IMR-90 (cell line): ENCODE results near the gene THAP12. TPM values are rescaled to one million over a fixed set of nuclear protein-coding genes. Genes with fewer than 3 reads are reported as not detected.
"Not testable (repeated sequence)": the region's sequence is repeated elsewhere in the genome, so short reads cannot be mapped to it uniquely, and the experiment has no call there.

Experiments
- ATAC-seq: fragments of 200-7000 bp; cut with Tn5 transposase; 2 replicates; pipeline ENCODE4 v1.9.1; 2020; ENCODE audit warnings: low read depth, mild to moderate bottlenecking, moderate library complexity
- BruUV-seq: library from RNA; stranded (reverse); fragments of 400-500 nt; replicated peaks from 2 replicates; lab custom pipeline; 2021; lab: Mats Ljungman, UMichigan
- CTCF ChIA-PET: fragments of 300-600 bp; formaldehyde crosslinking; extraction: SDS; loops from one replicate; lab custom pipeline; 2021; ENCODE audit warnings: antibody characterized with exemption; lab: Yijun Ruan, JAX
- POLR2A ChIA-PET: fragments of 300-600 bp; sonication (Branson Sonifier 250); formaldehyde crosslinking; loops from one replicate; lab custom pipeline; 2022; ENCODE audit warnings: antibody characterized with exemption; ENCODE audit not compliant: unreplicated experiment; lab: Charles Lee
- DNase-seq: peaks from one replicate; pipeline ENCODE4 v3.0.0; 2013
- H2AFZ ChIP-seq: replicated peaks from 2 replicates; pipeline ENCODE3; 2013; ENCODE audit warnings: low read length, mild to moderate bottlenecking; ENCODE audit not compliant: poor library complexity
- H2AK5ac ChIP-seq: 2 replicates; pipeline ENCODE4 v1.6.1; 2013; ENCODE audit warnings: low read depth, low read length, inconsistent platforms
- H2AK9ac ChIP-seq: replicated peaks from 2 replicates; pipeline ENCODE3; 2013; ENCODE audit warnings: mild to moderate bottlenecking, low read depth, low read length, moderate library complexity; ENCODE audit not compliant: poor library complexity
- H2BK120ac ChIP-seq: 2 replicates; pipeline ENCODE4 v1.6.1; 2013; ENCODE audit warnings: low read depth, low read length, inconsistent platforms
- H2BK15ac ChIP-seq: 3 replicates; pipeline ENCODE4 v1.6.1; 2013; ENCODE audit warnings: low read depth, low read length, inconsistent platforms
- H2BK20ac ChIP-seq: 2 replicates; pipeline ENCODE4 v1.6.1; 2013; ENCODE audit warnings: low read depth, mild to moderate bottlenecking, inconsistent platforms, low read length, moderate library complexity
- H2BK5ac ChIP-seq: 2 replicates; pipeline ENCODE4 v1.6.1; 2013; ENCODE audit warnings: mild to moderate bottlenecking, low read depth, low read length, inconsistent platforms; ENCODE audit not compliant: poor library complexity, severe bottlenecking
- H3K14ac ChIP-seq: replicated peaks from 2 replicates; pipeline ENCODE4 v1.6.1; 2013; ENCODE audit warnings: low read depth, low read length, inconsistent platforms
- H3K18ac ChIP-seq: 2 replicates; pipeline ENCODE4 v1.6.1; 2013; ENCODE audit warnings: low read depth, low read length, control low read depth
- H3K23ac ChIP-seq: 2 replicates; pipeline ENCODE4 v1.6.1; 2013; ENCODE audit warnings: low read depth, low read length, inconsistent platforms
- H3K27ac ChIP-seq: 2 replicates; pipeline ENCODE4 v1.5.1; 2013; ENCODE audit warnings: mild to moderate bottlenecking, control low read depth, low read length; ENCODE audit not compliant: insufficient read depth
- H3K27me3 ChIP-seq: 2 replicates; pipeline ENCODE4 v1.6.1; 2013; ENCODE audit warnings: low read length; ENCODE audit not compliant: control insufficient read depth, insufficient read depth
- H3K36me3 ChIP-seq: 2 replicates; pipeline ENCODE4 v1.6.1; 2013; ENCODE audit warnings: low read length, mixed read lengths; ENCODE audit not compliant: control insufficient read depth, insufficient read depth
- H3K4ac ChIP-seq: 2 replicates; pipeline ENCODE4 v1.6.1; 2013; ENCODE audit warnings: low read depth, low read length, inconsistent platforms
- H3K4me1 ChIP-seq: 2 replicates; pipeline ENCODE4 v1.6.1; 2013; ENCODE audit warnings: low read length, mixed read lengths; ENCODE audit not compliant: control insufficient read depth, insufficient read depth
- H3K4me2 ChIP-seq: 2 replicates; pipeline ENCODE4 v1.6.1; 2013; ENCODE audit warnings: low read depth, mild to moderate bottlenecking, control low read depth, low read length, moderate library complexity
- H3K4me3 ChIP-seq: 2 replicates; pipeline ENCODE4 v1.5.1; 2013; ENCODE audit warnings: low read depth, mild to moderate bottlenecking, control low read depth, low read length, moderate library complexity; ENCODE audit not compliant: insufficient read depth
- H3K56ac ChIP-seq: 2 replicates; pipeline ENCODE4 v1.6.1; 2013; ENCODE audit warnings: low read length, inconsistent platforms; ENCODE audit not compliant: insufficient read depth; ENCODE audit errors: extremely low read depth
- H3K79me1 ChIP-seq, 2 experiments: 2 replicates each; pipeline ENCODE4 v1.6.1; 2013; ENCODE audit warnings: low read length in 2 of 2, inconsistent platforms in 1 of 2, low read depth in 1 of 2
- H3K9ac ChIP-seq: 2 replicates; pipeline ENCODE4 v1.6.1; 2013; ENCODE audit warnings: low read depth, low read length, control low read depth
- H3K9me1 ChIP-seq: 2 replicates; pipeline ENCODE4 v1.6.1; 2013; ENCODE audit warnings: low read length, inconsistent platforms; ENCODE audit not compliant: insufficient read depth
- H3K9me3 ChIP-seq: 2 replicates; pipeline ENCODE4 v1.6.1; 2013; ENCODE audit warnings: low read length; ENCODE audit not compliant: control insufficient read depth, insufficient read depth
- H4K20me1 ChIP-seq: 2 replicates; pipeline ENCODE4 v1.6.1; 2013; ENCODE audit warnings: low read length, inconsistent platforms; ENCODE audit not compliant: insufficient read depth
- H4K5ac ChIP-seq: 2 replicates; pipeline ENCODE4 v1.6.1; 2013; ENCODE audit warnings: mild to moderate bottlenecking, low read depth, low read length, control low read depth
- H4K8ac ChIP-seq, 2 experiments: 2 replicates each; pipeline ENCODE4 v1.6.1; 2013; ENCODE audit warnings: low read depth in 2 of 2, low read length in 2 of 2, control low read depth in 1 of 2, inconsistent platforms in 1 of 2
- H4K91ac ChIP-seq: 2 replicates; pipeline ENCODE4 v1.6.1; 2013; ENCODE audit warnings: low read depth, low read length, inconsistent platforms; ENCODE audit not compliant: insufficient read depth
- CEBPB ChIP-seq: IDR thresholded peaks from 2 replicates; pipeline ENCODE4 v1.6.1; 2012; ENCODE audit warnings: low read depth, low read length, improper control_type of control experiment
- WGBS, 2 experiments: methylation state at CpG; one replicate each; pipeline versions ENCODE4 v1.1.5 to v1.1.7; 2013; ENCODE audit warnings: missing lambda C conversion rate in 2 of 2; ENCODE audit not compliant: insufficient read length in 1 of 2; ENCODE audit errors: extremely low coverage in 2 of 2; 5-methylcytosine and 5-hydroxymethylcytosine counted together
- dilution Hi-C: fragments of 300-500 bp; cut with HindIII; formaldehyde crosslinking; loops from one replicate; pipeline ENCODE4 v1.14.3; 2018; ENCODE audit warnings: low sequenced_read_pairs; ENCODE audit not compliant: unreplicated experiment
- in situ Hi-C: fragments of 300-500 bp; cut with MboI; formaldehyde crosslinking; loops from 3 replicates; pipeline ENCODE4 v1.14.3; 2019; ENCODE audit warnings: low sequenced_read_pairs, inconsistent platforms, mixed read lengths
- intact Hi-C: fragments of 100-400 bp; cut with micrococcal nuclease; formaldehyde crosslinking; loops from 2 replicates; pipeline ENCODE4 v1.10.0; 2022
- polyA plus RNA-seq, 3 experiments: library from polyadenylated mRNA; depleted of rRNA; stranded (reverse); fragments of >200 nt; gene quantifications; 2 replicates each; pipeline ENCODE4 v1.2.3, GENCODE V29; 2012; ENCODE audit warnings: low replicate concordance in 1 of 3
- total RNA-seq: library from RNA; depleted of rRNA; stranded (reverse); fragments of >200 nt; gene quantifications from 2 replicates; pipeline ENCODE4 v1.2.3, GENCODE V29; 2012

THAP12 gene
- total and polyA plus RNA-seq, 2 of the 4 experiments (the other 2 are of a cell fraction), result 25.1 to 27.3 TPM

GRCh38 chr11:76320929-76321328 lies 60.0 kb downstream of the THAP12 start:
- POLR2A ChIA-PET, result no interaction called here

GRCh38 chr11:76319798-76320197 lies 61.1 kb downstream of the THAP12 start:
- H4K20me1 ChIP-seq, dilution Hi-C loops, H2BK15ac ChIP-seq, H3K9me3 ChIP-seq, H2BK120ac ChIP-seq, H3K36me3 ChIP-seq, H2AFZ ChIP-seq, H3K18ac ChIP-seq, H4K5ac ChIP-seq, H3K4ac ChIP-seq, H3K56ac ChIP-seq, H3K9ac ChIP-seq, H2BK20ac ChIP-seq, POLR2A ChIA-PET, H2AK9ac ChIP-seq, H3K27ac ChIP-seq, H3K14ac ChIP-seq, H2AK5ac ChIP-seq, BruUV-seq, DNase-seq, H3K4me1 ChIP-seq, H3K4me3 ChIP-seq, H2BK5ac ChIP-seq, H4K91ac ChIP-seq, H3K4me2 ChIP-seq, H3K79me1 ChIP-seq, H4K8ac ChIP-seq, H3K9me1 ChIP-seq, ATAC-seq, H3K23ac ChIP-seq: not testable (repeated sequence)
- intact Hi-C loops (loop anchor here (1.0 to 5.0 kb wide), 6 partner anchors 82 to 517 kb away; no protein-coding TSS in a partner anchor), in situ Hi-C loops (loop anchor here (5.0 to 10.0 kb wide), 3 partner anchors 107 to 515 kb away; no protein-coding TSS in a partner anchor)
- 100% methylated on average over 1 of the region's 5 CpGs; no CpG with 5 or more reads in 1 of the 2 experiments for WGBS, 2 experiments
- peaks cover 44% of the 10 kb centered on the region for H3K27me3 ChIP-seq
- CTCF ChIA-PET, result interaction anchor here (1.0 kb wide), 1 partner anchor 112 kb away, joined by 9 read pairs; no protein-coding TSS in a partner anchor

More at GRCh38 chr11:76320929-76321328, 60.0 kb downstream of the THAP12 start:
- no peak overlapping the region for H2AK9ac ChIP-seq
- no peak overlapping the region for H3K4me2 ChIP-seq
- no peak for TF ChIP-seq CEBPB
- no peak overlapping the region for H2BK5ac ChIP-seq
- H3K4ac ChIP-seq, result no peak overlapping the region
- no CpG with 5 or more reads among the region's 6 CpGs for WGBS, 2 experiments
- CTCF ChIA-PET, result interaction anchor here (0.9 kb wide), 1 partner anchor 113 kb away, joined by 3 read pairs; no protein-coding TSS in a partner anchor
- ATAC-seq (no peak), DNase-seq (no peak)
- no peaks in the 10 kb centered on the region for H3K9me1 ChIP-seq
- no peaks in the 10 kb centered on the region for H3K79me1 ChIP-seq
- no peak overlapping the region for H3K56ac ChIP-seq
- H2AFZ ChIP-seq, result no peak overlapping the region
- no peak overlapping the region for H3K4me3 ChIP-seq
- no peak overlapping the region for H3K23ac ChIP-seq
- H2AK5ac ChIP-seq, result no peak overlapping the region
- intact Hi-C loops (no loop called here), dilution Hi-C loops (no loop called here), in situ Hi-C loops (no loop called here)
- no peak overlapping the region for H4K8ac ChIP-seq
- H4K20me1 ChIP-seq, result no peaks in the 10 kb centered on the region
- no peak overlapping the region for H2BK120ac ChIP-seq
- no peak overlapping the region for H4K91ac ChIP-seq
- no peaks in the 10 kb centered on the region for H3K9me3 ChIP-seq
- peaks cover 40% of the 10 kb centered on the region for H3K27me3 ChIP-seq
- H3K14ac ChIP-seq, result no peak overlapping the region
- no peaks in the 10 kb centered on the region for H3K36me3 ChIP-seq
- no peak overlapping the region for H3K9ac ChIP-seq
- no peak overlapping the region for H3K18ac ChIP-seq
- no peaks in the 10 kb centered on the region for H3K4me1 ChIP-seq
- no peak overlapping the region for H3K27ac ChIP-seq
- no TSS peak for BruUV-seq
- H2BK20ac ChIP-seq, result no peak overlapping the region
- no peak overlapping the region for H2BK15ac ChIP-seq
- no peak overlapping the region for H4K5ac ChIP-seq
